HL-60 (cell line): Measurements from ENCODE around the gene IGBP1.

Experiments used
- DNase-seq, 2 experiments: peaks; one replicate each; pipeline ENCODE4 v3.0.0-alpha.2; 2010 to 2020; ENCODE audit warnings: low read depth in 1 of 2, low spot score in 1 of 2
- H3K27ac ChIP-seq: fragments of 250-450 bp; sonication (Bioruptor Pico); replicated peaks from 2 replicates; pipeline ENCODE4 v1.5.1; 2020; ENCODE audit warnings: mild to moderate bottlenecking, moderate library complexity
- H3K27me3 ChIP-seq: fragments of 250-450 bp; sonication (Bioruptor Pico); 2 replicates; pipeline ENCODE4 v1.5.1; 2021; ENCODE audit warnings: mild to moderate bottlenecking, moderate library complexity; ENCODE audit not compliant: insufficient read depth, poor library complexity, severe bottlenecking
- H3K4me3 ChIP-seq: replicated peaks from 2 replicates; pipeline ENCODE4 v1.5.1; 2011; ENCODE audit warnings: mild to moderate bottlenecking, control low read depth, low read length; ENCODE audit not compliant: insufficient read depth
- CTCF ChIP-seq: IDR thresholded peaks from one replicate; pipeline ENCODE4 v1.5.1; 2011; ENCODE audit warnings: low read length, control low read depth, inconsistent platforms; ENCODE audit not compliant: insufficient read depth
- GABPA ChIP-seq: IDR thresholded peaks from 2 replicates; pipeline ENCODE4 v1.6.1; 2012; ENCODE audit warnings: low read depth
- POLR2AphosphoS5 ChIP-seq: IDR thresholded peaks from 2 replicates; pipeline ENCODE4 v1.6.1; 2012; ENCODE audit warnings: low read depth
- REST ChIP-seq: IDR thresholded peaks from 2 replicates; pipeline ENCODE4 v1.6.1; 2012; ENCODE audit warnings: low read depth; ENCODE audit not compliant: insufficient replicate concordance
- SPI1 ChIP-seq: IDR thresholded peaks from 2 replicates; pipeline ENCODE4 v1.6.1; 2012; ENCODE audit warnings: low read depth, mild to moderate bottlenecking, borderline replicate concordance

Gene IGBP1

DNA sequence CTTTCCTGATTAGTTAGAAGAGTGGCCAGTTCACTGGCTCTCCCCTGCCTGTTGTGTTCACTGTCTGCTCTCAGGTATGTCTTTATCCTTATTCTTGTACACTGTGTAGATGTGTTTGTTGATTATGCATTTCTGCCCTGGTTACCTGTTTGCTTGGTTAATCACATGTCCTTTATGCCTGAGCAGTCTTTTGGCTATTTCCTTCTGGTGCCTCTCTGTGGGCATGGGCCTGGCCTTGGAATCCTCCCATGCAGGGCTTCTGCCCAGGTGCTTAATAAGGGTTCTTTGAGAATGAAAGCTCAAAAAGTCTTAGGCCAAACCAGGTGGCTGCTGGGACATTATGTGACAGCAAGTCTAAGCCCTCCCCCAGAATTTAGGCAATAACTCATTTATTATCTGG, 44.5 kb upstream of the IGBP1 start:
- DNase-seq, result no peak
- Histone ChIP-seq H3K4me3 (no peak overlapping the region), H3K27ac (no peak overlapping the region), H3K27me3 (no peaks in the 10 kb centered on the region)
- TF ChIP-seq POLR2AphosphoS5 (no peak), SPI1 (no peak), GABPA (no peak), REST (no peak), CTCF (no peak)

DNA sequence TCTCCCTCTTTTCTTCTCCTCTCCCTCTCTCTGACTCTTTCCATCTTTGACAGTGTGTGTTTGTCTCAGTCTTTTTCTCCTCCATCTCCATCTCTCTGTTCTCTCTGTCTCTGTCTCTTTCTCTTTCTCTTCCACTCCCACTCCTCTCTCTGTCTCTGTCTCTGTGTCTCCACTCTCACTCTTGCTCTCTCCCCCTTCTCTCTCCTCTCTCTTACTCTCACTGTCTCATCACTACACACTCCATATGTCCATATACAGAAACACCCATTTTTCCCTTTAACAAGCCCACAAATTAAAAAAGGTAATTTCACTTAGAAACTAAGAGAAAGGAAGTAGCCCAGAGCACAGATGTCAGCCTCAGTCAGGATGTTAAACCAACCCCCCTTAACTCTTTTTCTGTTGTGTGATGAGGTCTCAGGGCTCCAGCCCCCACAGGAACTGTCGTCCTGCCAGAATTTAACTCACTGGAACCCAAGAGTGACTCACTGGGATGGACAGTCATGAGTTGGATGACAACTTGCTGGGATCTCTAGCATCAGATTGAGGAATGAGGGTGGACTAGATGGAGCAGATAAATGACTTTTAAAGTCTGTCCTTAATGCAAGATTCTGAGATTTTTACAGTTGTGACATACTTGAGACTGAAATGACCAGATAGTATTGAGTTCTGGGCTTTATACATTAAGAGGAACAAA, 43.5 kb upstream of the IGBP1 start:
- Histone ChIP-seq H3K27ac (no peak overlapping the region), H3K27me3 (no peaks in the 10 kb centered on the region), H3K4me3 (no peak overlapping the region)
- TF ChIP-seq POLR2AphosphoS5 (no peak), REST (no peak), SPI1 (no peak)
- no peak for DNase-seq

- TF ChIP-seq POLR2AphosphoS5, result no peak
- TF ChIP-seq SPI1, result no peak
- no peak for TF ChIP-seq CTCF
- TF ChIP-seq GABPA, result no peak
- TF ChIP-seq REST, result no peak
Observed at GRCh38 chrX:70092247-70092646, 41.0 kb upstream of the IGBP1 start.

More at GRCh38 chrX:70092247-70092646, 41.0 kb upstream of the IGBP1 start:
- no peak for DNase-seq
- Histone ChIP-seq H3K4me3 (no peak overlapping the region), H3K27me3 (no peaks in the 10 kb centered on the region), H3K27ac (no peak overlapping the region)
